ENCODE measurements around the gene CDKAL1. TPM values are rescaled to one million over a fixed set of nuclear protein-coding genes. Genes with fewer than 3 reads are reported as not detected.
"Not testable (repeated sequence)": the region's sequence is repeated elsewhere in the genome, so short reads cannot be mapped to it uniquely, and the experiment has no call there.

The CDKAL1 gene
- total and polyA plus RNA-seq, 2 of the 8 experiments (the other 6 are each of a cell fraction or from before 2014, with no cell fraction given) = 8.4 to 24.6 TPM

- H4K20me1 ChIP-seq (replicated peaks in 1 of 2; ENCODE audit: control insufficient read depth in 1 of 2, insufficient read depth in 2 of 2, low read length in 2 of 2); DNase-seq (ENCODE audit: low read depth in 1 of 2, low spot score in 2 of 2); H2BK5ac ChIP-seq (ENCODE audit: low read depth, low read length); H3K9ac ChIP-seq (replicated peaks in 1 of 4; ENCODE audit: extremely low read depth in 1 of 4, low read depth in 3 of 4, low read length in 3 of 4); H3K4ac ChIP-seq (replicated peaks; ENCODE audit: insufficient read length, low read depth, low read length); H3K4me1 ChIP-seq (replicated peaks in 1 of 4; ENCODE audit: control insufficient read depth in 3 of 4, insufficient read depth in 4 of 4, low read length in 3 of 4); H2BK15ac ChIP-seq (ENCODE audit: low read length); H3K18ac ChIP-seq (ENCODE audit: extremely low read depth, low read length); H4K8ac ChIP-seq (ENCODE audit: extremely low read depth, insufficient read depth, low read length); FAIRE-seq; POLR2A ChIA-PET (ENCODE audit: partially characterized antibody); H3K9me3 ChIP-seq (ENCODE audit: insufficient read depth in 2 of 2, low read depth in 1 of 2, low read length in 1 of 2); H3K4me2 ChIP-seq (ENCODE audit: insufficient read depth in 1 of 2, low read depth in 2 of 2, low read length in 2 of 2); H3K79me2 ChIP-seq (ENCODE audit: control insufficient read depth in 1 of 2, insufficient read depth in 2 of 2, low read length in 2 of 2); H4K5ac ChIP-seq (ENCODE audit: insufficient read length, low read depth, low read length); H2BK20ac ChIP-seq (ENCODE audit: low read length); H3K79me1 ChIP-seq (ENCODE audit: low read depth, low read length); H3K14ac ChIP-seq (ENCODE audit: insufficient read length); H4K91ac ChIP-seq (replicated peaks; ENCODE audit: insufficient read length, low read length); H3K27ac ChIP-seq (ENCODE audit: low read depth, low read length); H3K23ac ChIP-seq (ENCODE audit: insufficient read length); H2BK120ac ChIP-seq (replicated peaks; ENCODE audit: low read depth, low read length); H3K27me3 ChIP-seq (replicated peaks in 1 of 4; ENCODE audit: control insufficient read depth in 3 of 4, extremely low read depth in 1 of 4, insufficient read depth in 3 of 4, low read length in 3 of 4); H3K36me3 ChIP-seq (ENCODE audit: control insufficient read depth in 2 of 4, insufficient read depth in 4 of 4, low read length in 3 of 4); H2AFZ ChIP-seq (ENCODE audit: low read length); H3K23me2 ChIP-seq (ENCODE audit: low read depth, low read length); H2BK12ac ChIP-seq (ENCODE audit: low read depth, low read length); H2AK5ac ChIP-seq (ENCODE audit: low read depth, low read length); H3K56ac ChIP-seq (replicated peaks; ENCODE audit: insufficient read length, low read depth, low read length); H3K4me3 ChIP-seq (ENCODE audit: extremely low read depth in 1 of 4, insufficient read depth in 2 of 4, low read depth in 3 of 4, low read length in 4 of 4): not testable (repeated sequence)
- TF ChIP-seq CTCF (IDR thresholded peaks at IDR 0.05; ENCODE audit: control extremely low read depth in 1 of 3, insufficient read depth in 1 of 3, low read depth in 1 of 3, low read length in 3 of 3) = peak in 1 of 3 experiments; percentile 38; a peak in 2 of 4 replicates
- peak in 1 of 2 experiments; percentile 14; a peak in 1 of 4 replicates for TF ChIP-seq RAD21 (IDR thresholded peaks at IDR 0.05 in 1 of 2, conservative IDR thresholded peaks at IDR 0.05 in 1 of 2; ENCODE audit: low read depth in 2 of 2, low read length in 2 of 2)
- WGBS, 2 experiments (ENCODE audit: extremely low coverage in 1 of 2, insufficient coverage in 1 of 2, insufficient read length in 1 of 2, insufficient replicate concordance in 2 of 2, low coverage in 1 of 2, low lambda C conversion rate in 2 of 2, missing lambda C conversion rate in 1 of 2) = 24% methylated on average over 3 of the region's 5 CpGs; no CpG with 5 or more reads in 1 of the 2 experiments
- CTCF ChIA-PET (ENCODE audit: partially characterized antibody) = interaction anchor here (1.0 to 2.7 kb wide), 12 partner anchors 11 to 238 kb away, joined by 3 to 21 read pairs (median 6); no protein-coding TSS in a partner anchor
Observed at GRCh38 chr6:20529086-20529448, 5.2 kb upstream of the CDKAL1 start.

All from H1 (cell line).